Kidney (tissue), 14 donors: ENCODE results near the gene TRIL. TPM values are rescaled to one million over a fixed set of nuclear protein-coding genes. Genes with fewer than 3 reads are reported as not detected.

Source experiments
- DNase-seq, 5 donors: peaks; one replicate each; pipeline ENCODE4 v3.0.0-alpha.2; 2013 to 2020
- FAIRE-seq: peaks from 2 replicates; lab custom pipeline; 2012; peaks lifted over from hg19 to GRCh38; lab: Jason Lieb, UNC
- H3K27ac ChIP-seq, 2 donors: one replicate each; pipeline ENCODE4 v1.7.0; 2013; ENCODE audit warnings: low read depth in 2 of 2, low read length in 2 of 2, inconsistent platforms in 1 of 2
- H3K27me3 ChIP-seq: one replicate; pipeline ENCODE4 v1.7.1; 2013; ENCODE audit warnings: low read length, inconsistent platforms; ENCODE audit not compliant: control insufficient read depth, insufficient read depth
- H3K36me3 ChIP-seq, 3 donors: one replicate each; pipeline versions ENCODE4 v1.7.0 to v1.7.1; 2013; ENCODE audit warnings: low read length in 3 of 3, control low read depth in 1 of 3, inconsistent platforms in 1 of 3; ENCODE audit not compliant: insufficient read depth in 3 of 3, control insufficient read depth in 2 of 3
- H3K4me1 ChIP-seq, 3 donors: one replicate each; pipeline versions ENCODE4 v1.7.0 to v1.7.1; 2013; ENCODE audit warnings: low read length in 3 of 3, inconsistent platforms in 1 of 3, low read depth in 1 of 3; ENCODE audit not compliant: control insufficient read depth in 2 of 3, insufficient read depth in 2 of 3
- H3K4me3 ChIP-seq, 3 donors: one replicate each; pipeline versions ENCODE4 v1.7.0 to v1.8.1; 2013; ENCODE audit warnings: low read length in 3 of 3, control low read depth in 1 of 3, inconsistent platforms in 1 of 3
- H3K9ac ChIP-seq, 3 donors: one replicate each; pipeline versions ENCODE4 v1.7.0 to v1.7.1; 2013; ENCODE audit warnings: low read length in 3 of 3, control low read depth in 1 of 3, inconsistent platforms in 1 of 3
- H3K9me3 ChIP-seq, 3 donors: one replicate each; pipeline versions ENCODE4 v1.7.0 to v1.7.1; 2013; ENCODE audit warnings: low read length in 3 of 3, control low read depth in 1 of 3, inconsistent platforms in 1 of 3; ENCODE audit not compliant: control insufficient read depth in 2 of 3, insufficient read depth in 1 of 3
- CTCF ChIP-seq: IDR thresholded peaks from 3 replicates; pipeline ENCODE4 v1.5.1; 2012; ENCODE audit warnings: mild to moderate bottlenecking, moderate library complexity, borderline replicate concordance; ENCODE audit not compliant: insufficient read depth; ENCODE audit errors: extremely low read depth
- intact Hi-C: fragments of 100-400 bp; cut with DNase I; formaldehyde crosslinking; loops from one replicate; pipeline ENCODE4 v1.11.1; 2022
- polyA plus RNA-seq: library from polyadenylated mRNA; stranded (reverse); fragments of 350-450 nt; fragmentation: Illumina TruSeq; extraction: RNeasy Lipid Tissue Mini Kit (QIAGEN cat#74804); gene quantifications from one replicate; pipeline ENCODE4 v1.2.3, GENCODE V29; 2014; ENCODE audit warnings: low read depth, low replicate concordance; ENCODE audit not compliant: insufficient read depth
- total RNA-seq: library from RNA; stranded (reverse); fragmentation: NEBNext Ultra II Directional; extraction: Animal tissue kit (Norgen Biotek cat#: 25700); gene quantifications from one replicate; pipeline ENCODE4 v1.2.1, GENCODE V29; 2021
- donor health status: control.
- donor health status: control.
- donor health status: control.
- donor health status: control.
- donor health status: control.
- donor health status: DM: yes; HTN: yes; CAD: no.
- donor health status: Normal renal cell carcinoma (clear cell type).

Gene TRIL
- total and polyA plus RNA-seq, 2 donors from 2014 or later = 4.2 to 6.1 TPM

- Histone ChIP-seq H3K27ac (peak overlapping the region; percentile 79 to 91), H3K36me3 (peaks cover 0 to under 1% (median 0%) of the 10 kb centered on the region in 3 donors), H3K27me3 (no peaks in the 10 kb centered on the region), H3K4me3 (peak overlapping the region; percentile 36 to 82 (median 66)), H3K9ac (peak overlapping the region in 2 of 3 donors; percentile 71 to 74), H3K4me1 (peaks cover 5 to 27% (median 20%) of the 10 kb centered on the region in 3 donors), H3K9me3 (no peaks in the 10 kb centered on the region)
- peak; percentile 16 for TF ChIP-seq CTCF
- intact Hi-C loops = loop anchor here (10.0 kb wide), 1 partner anchor 148 kb away; no protein-coding TSS in a partner anchor
- FAIRE-seq = no peak
- DNase-seq = peak; percentile 68 to 83 (median 77)
These were observed 923 bp downstream of the TRIL start for GRCh38 chr7:28957064-28957750.

- Histone ChIP-seq H3K4me3 (peak overlapping the region; percentile 36 to 82 (median 66)), H3K36me3 (peaks cover 0 to 3% (median 0%) of the 10 kb centered on the region in 3 donors), H3K9ac (peak overlapping the region in 2 of 3 donors; percentile 71 to 74), H3K27ac (peak overlapping the region; percentile 79 to 91), H3K9me3 (no peaks in the 10 kb centered on the region), H3K4me1 (peaks cover 5 to 27% (median 20%) of the 10 kb centered on the region in 3 donors), H3K27me3 (no peaks in the 10 kb centered on the region)
- TF ChIP-seq CTCF = peak; percentile 65
- intact Hi-C loops = loop anchor here (10.0 kb wide), 1 partner anchor 148 kb away; no protein-coding TSS in a partner anchor
- DNase-seq (peak; percentile 90 to 93 (median 92)), FAIRE-seq (no peak)
These were observed 1.5 kb downstream of the TRIL start for GRCh38 chr7:28956608-28957063.

GRCh38 chr7:28955718-28956607, 2.2 kb downstream of the TRIL start:
- H3K9ac ChIP-seq = peak overlapping the region; percentile 10 to 74 (median 54)
- peak; percentile 89 to 95 (median 93) for DNase-seq
- H3K27ac ChIP-seq = peak overlapping the region; percentile 79 to 91
- peak overlapping the region; percentile 52 to 82 (median 66) for H3K4me3 ChIP-seq
- intact Hi-C loops = loop anchor here (10.0 kb wide), 1 partner anchor 149 kb away; no protein-coding TSS in a partner anchor
- TF ChIP-seq CTCF = peak; percentile 80
- peaks cover 5 to 27% (median 20%) of the 10 kb centered on the region in 3 donors for H3K4me1 ChIP-seq
- no peak for FAIRE-seq
- H3K9me3 ChIP-seq = no peaks in the 10 kb centered on the region
- H3K27me3 ChIP-seq = no peaks in the 10 kb centered on the region
- peaks cover 0 to 3% (median 0%) of the 10 kb centered on the region in 3 donors for H3K36me3 ChIP-seq
